Fibroblast of peridontal ligament (primary cell): ENCODE results near the gene PSMB8.
A peak's percentile ranks its signal among the peaks of the same experiment; 100 is the strongest.
"Not testable (repeated sequence)": the region's sequence is repeated elsewhere in the genome, so short reads cannot be mapped to it uniquely, and the experiment has no call there.

Experiments
- DNase-seq: peaks from one replicate; pipeline ENCODE4 v3.0.0-alpha.2; 2010; ENCODE audit errors: extremely low read depth

PSMB8 gene

GRCh38 chr6:32843979-32844838, at the start of gene PSMB8:
Gene PSMB8 (minus strand): TSS chr6:32844047. CDS start chr6:32843996, 51 bp downstream.
- DNase-seq = peak; percentile 92

GRCh38 chr6:32890831-32891230, 47.0 kb upstream of the PSMB8 start:
- DNase-seq = no peak

- no peak for DNase-seq
Measured at GRCh38 chr6:32889533-32889932, 45.7 kb upstream of the PSMB8 start.

- no peak for DNase-seq
Measured at GRCh38 chr6:32888576-32888975, 44.7 kb upstream of the PSMB8 start.

GRCh38 chr6:32887616-32888015, 43.8 kb upstream of the PSMB8 start:
- no peak for DNase-seq

GRCh38 chr6:32886681-32887383, 43.0 kb upstream of the PSMB8 start:
- DNase-seq = peak; percentile 87

GRCh38 chr6:32885698-32886286, 41.9 kb upstream of the PSMB8 start:
- DNase-seq = peak; percentile 94

- DNase-seq = peak; percentile 88
Measured at GRCh38 chr6:32883789-32884188, 39.9 kb upstream of the PSMB8 start.

GRCh38 chr6:32882879-32883250, 39.0 kb upstream of the PSMB8 start:
- DNase-seq = peak; percentile 79

GRCh38 chr6:32880962-32881361, 37.1 kb upstream of the PSMB8 start:
- DNase-seq = not testable (repeated sequence)

GRCh38 chr6:32879691-32880090, 35.8 kb upstream of the PSMB8 start:
- DNase-seq = no peak

GRCh38 chr6:32876603-32877002, 32.8 kb upstream of the PSMB8 start:
- DNase-seq = no peak

GRCh38 chr6:32873947-32874346, 30.1 kb upstream of the PSMB8 start:
- DNase-seq = not testable (repeated sequence)

- peak; percentile 80 for DNase-seq
Measured at GRCh38 chr6:32868257-32868788, 24.5 kb upstream of the PSMB8 start.

- no peak for DNase-seq
Measured at GRCh38 chr6:32867554-32868256, 23.9 kb upstream of the PSMB8 start.

GRCh38 chr6:32867022-32867477, 23.2 kb upstream of the PSMB8 start:
- DNase-seq = no peak

GRCh38 chr6:32865724-32866443, 22.0 kb upstream of the PSMB8 start:
- DNase-seq = no peak

- DNase-seq = no peak
Measured at GRCh38 chr6:32862725-32863124, 18.9 kb upstream of the PSMB8 start.

GRCh38 chr6:32860674-32861073, 16.8 kb upstream of the PSMB8 start:
- DNase-seq = no peak

GRCh38 chr6:32858194-32858593, 14.3 kb upstream of the PSMB8 start:
- DNase-seq = no peak
